Glutamatergic neuron (in vitro differentiated cells): ENCODE results near the gene LGR4. TPM values are rescaled to one million over a fixed set of nuclear protein-coding genes. Genes with fewer than 3 reads are reported as not detected.

Experiments
- DNase-seq: peaks from one replicate; pipeline ENCODE4 v3.0.0; 2022
- H3K27ac Mint-ChIP-seq: one replicate; pipeline ENCODE4 v1.8.0; 2020; ENCODE audit warnings: mild to moderate bottlenecking, mixed read lengths, inconsistent platforms; ENCODE audit not compliant: unreplicated experiment
- H3K27me3 Mint-ChIP-seq: one replicate; pipeline ENCODE4 v1.8.0; 2020; ENCODE audit warnings: mild to moderate bottlenecking, moderate library complexity, mixed read lengths, inconsistent platforms; ENCODE audit not compliant: unreplicated experiment
- H3K36me3 Mint-ChIP-seq: one replicate; pipeline ENCODE4 v1.8.0; 2020; ENCODE audit warnings: mild to moderate bottlenecking, mixed read lengths, inconsistent platforms; ENCODE audit not compliant: unreplicated experiment
- H3K4me1 Mint-ChIP-seq: one replicate; pipeline ENCODE4 v1.8.0; 2020; ENCODE audit warnings: mild to moderate bottlenecking, low read depth, mixed read lengths, inconsistent platforms; ENCODE audit not compliant: unreplicated experiment
- H3K4me3 Mint-ChIP-seq: one replicate; pipeline ENCODE4 v1.8.0; 2020; ENCODE audit warnings: mild to moderate bottlenecking, mixed read lengths, inconsistent platforms; ENCODE audit not compliant: unreplicated experiment
- H3K9me3 Mint-ChIP-seq: one replicate; pipeline ENCODE4 v1.8.0; 2020; ENCODE audit warnings: mild to moderate bottlenecking, moderate library complexity, mixed read lengths, inconsistent platforms; ENCODE audit not compliant: unreplicated experiment
- CTCF ChIP-seq: fragments of 200-600 bp; sonication (generic); IDR thresholded peaks from one replicate; pipeline ENCODE4 v1.5.0; 2021; ENCODE audit not compliant: partially characterized antibody, unreplicated experiment
- microRNA-seq: library from miRNA; unstranded; fragments of <30 nt; microRNA quantifications from one replicate; pipeline ENCODE4, GENCODE V29; 2020; ENCODE audit not compliant: unreplicated experiment
- total RNA-seq: library from RNA; stranded (reverse); fragmentation: NEBNext Ultra II Directional; extraction: Animal tissue kit (Norgen Biotek cat#: 25700); gene quantifications from one replicate; pipeline ENCODE4 v1.2.1, GENCODE V29; 2021; ENCODE audit not compliant: unreplicated experiment

Gene LGR4
- total RNA-seq, 1 donor from 2014 or later: 87.1 TPM

DNA sequence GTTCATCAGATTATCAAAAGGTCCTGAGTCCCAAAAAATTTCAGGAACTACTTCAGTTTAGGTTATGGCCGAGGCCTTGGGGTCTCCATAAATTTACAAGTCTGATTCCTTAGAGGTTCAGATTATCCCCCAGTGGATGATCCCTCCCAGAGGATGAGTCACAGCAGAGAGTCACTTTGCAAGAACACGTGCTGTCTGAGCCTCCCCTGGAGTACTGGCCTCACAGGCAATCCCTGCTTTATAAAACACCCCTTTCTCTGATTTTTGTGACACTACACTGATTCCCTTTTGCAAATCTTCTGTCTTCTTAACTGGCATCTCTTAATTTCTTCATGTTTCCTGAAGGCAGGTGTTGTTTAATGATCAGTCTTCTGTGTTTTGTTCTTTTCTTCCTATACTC lies 154.8 kb downstream of the LGR4 start:
- Mint-ChIP-seq H3K9me3 (peaks cover 3% of the 10 kb centered on the region), H3K27me3 (no peaks in the 10 kb centered on the region), H3K27ac (no peak overlapping the region), H3K4me1 (no peaks in the 10 kb centered on the region), H3K4me3 (no peak overlapping the region), H3K36me3 (peaks cover 12% of the 10 kb centered on the region)
- DNase-seq: no peak
- no peak for TF ChIP-seq CTCF

Small RNAs within 50 kb of the gene (microRNA-seq; reads per million reads assigned to microRNA genes)
- not detected for gene MIR8087

Other genes with a start within 250 kb of the LGR4 start
- 3.5 TPM for gene CCDC34, start 109.6 kb downstream of the LGR4 start, total RNA-seq
- 44.7 TPM for gene LIN7C, start 34.0 kb upstream of the LGR4 start, total RNA-seq
- 0.42 TPM for gene BDNF, start 227.7 kb upstream of the LGR4 start, total RNA-seq